ENCODE data around the gene BZW2.

Gene BZW2

GRCh38 chr7:16645593-16646471, at the start of gene BZW2, which contains the start of gene ANKMY2:
BZW2 (plus strand) TSS chr7:16646181; CDS start chr7:16665444, 19,263 bp downstream.
ANKMY2 (minus strand) TSS chr7:16645754; CDS start chr7:16645573, 181 bp downstream.
- peak; percentile 85 to 99 (median 92) for DNase-seq

GRCh38 chr7:16598015-16598414, 48.0 kb upstream of the BZW2 start:
- DNase-seq, result no peak

- no peak for DNase-seq
These were observed 46.1 kb upstream of the BZW2 start for GRCh38 chr7:16599860-16600259.

GRCh38 chr7:16603633-16604032, 42.3 kb upstream of the BZW2 start:
- DNase-seq, result no peak

- DNase-seq, result no peak
These were observed 41.9 kb upstream of the BZW2 start for GRCh38 chr7:16604054-16604453.

- DNase-seq, result no peak
These were observed 39.3 kb upstream of the BZW2 start for GRCh38 chr7:16606704-16607103.

- no peak for DNase-seq
These were observed 36.0 kb upstream of the BZW2 start for GRCh38 chr7:16609842-16610450.

GRCh38 chr7:16611711-16612110, 34.3 kb upstream of the BZW2 start:
- no peak for DNase-seq

GRCh38 chr7:16615228-16615627, 30.8 kb upstream of the BZW2 start:
- no peak for DNase-seq

- no peak for DNase-seq
These were observed 29.9 kb upstream of the BZW2 start for GRCh38 chr7:16616122-16616521.

GRCh38 chr7:16616542-16616941, 29.4 kb upstream of the BZW2 start:
- DNase-seq, result no peak

GRCh38 chr7:16619979-16620408, 26.0 kb upstream of the BZW2 start:
- no peak for DNase-seq

GRCh38 chr7:16626388-16626787, 19.6 kb upstream of the BZW2 start:
- DNase-seq, result no peak

- no peak for DNase-seq
These were observed 18.7 kb upstream of the BZW2 start for GRCh38 chr7:16627236-16627635.

- DNase-seq, result no peak
These were observed 15.3 kb upstream of the BZW2 start for GRCh38 chr7:16630654-16631053.

GRCh38 chr7:16634271-16634738, 11.7 kb upstream of the BZW2 start:
- no peak for DNase-seq

GRCh38 chr7:16636555-16637101, 9.4 kb upstream of the BZW2 start:
- DNase-seq, result no peak

GRCh38 chr7:16637379-16637778, 8.6 kb upstream of the BZW2 start:
- no peak for DNase-seq

- DNase-seq, result no peak
These were observed 7.4 kb upstream of the BZW2 start for GRCh38 chr7:16638282-16639280.

- DNase-seq, result no peak
These were observed 1.8 kb upstream of the BZW2 start for GRCh38 chr7:16644157-16644556.

GRCh38 chr7:16644636-16645592, 1.1 kb upstream of the BZW2 start:
- peak in 5 of 6 experiments; percentile 23 to 62 (median 47) for DNase-seq

Measured in stimulated activated naive CD4-positive, alpha-beta T cell (primary cell).